Measurements from ENCODE around the gene KLKB1. TPM values are rescaled to one million over a fixed set of nuclear protein-coding genes. Genes with fewer than 3 reads are reported as not detected.

The KLKB1 gene
- polyA plus RNA-seq, 1 of the 3 experiments (the other 2 are of a cell fraction): 0.12 TPM

DNA sequence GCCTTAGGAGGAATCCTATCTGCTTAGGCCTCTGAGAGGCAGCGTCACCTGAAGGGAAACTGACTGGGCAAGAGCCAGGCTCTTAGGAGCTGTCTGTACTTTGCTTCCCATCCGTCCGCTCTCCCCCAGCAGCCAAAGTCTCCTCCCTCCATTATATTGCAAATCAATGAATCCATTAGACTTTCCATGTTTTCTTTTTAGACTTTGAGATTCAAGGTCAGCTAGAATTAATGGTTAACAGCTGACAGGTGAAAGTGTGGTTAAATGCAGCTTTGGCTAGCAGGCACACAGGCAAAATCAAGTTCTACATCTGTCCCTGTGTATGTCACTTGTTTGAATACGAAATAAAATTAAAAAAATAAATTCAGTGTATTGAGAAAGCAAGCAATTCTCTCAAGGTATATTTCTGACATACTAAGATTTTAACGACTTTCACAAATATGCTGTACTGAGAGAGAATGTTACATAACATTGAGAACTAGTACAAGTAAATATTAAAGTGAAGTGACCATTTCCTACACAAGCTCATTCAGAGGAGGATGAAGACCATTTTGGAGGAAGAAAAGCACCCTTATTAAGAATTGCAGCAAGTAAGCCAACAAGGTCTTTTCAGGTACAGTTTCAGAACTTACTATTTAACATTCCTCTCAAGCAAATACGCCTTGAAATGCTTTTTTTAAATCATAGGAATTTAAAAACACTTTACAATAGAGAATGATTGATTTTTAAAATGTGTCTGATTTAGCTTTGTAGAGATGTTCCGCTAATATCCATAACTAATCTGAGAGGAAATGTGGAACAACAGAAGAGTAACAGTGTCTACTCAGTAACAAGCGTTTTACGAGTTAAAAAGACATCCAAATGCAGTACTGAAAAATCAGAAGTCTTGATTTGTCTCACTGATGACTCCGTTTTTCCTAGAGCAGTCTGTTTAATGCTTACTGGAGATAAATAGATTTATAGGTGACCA, 38.7 kb downstream of the KLKB1 start, which contains the start of gene F11:
F11 (plus strand) TSS at position 507 of the 970 bp plus-strand sequence. CDS start 948 bp downstream, outside the sequence.
- H3K27ac ChIP-seq (ENCODE audit: low read depth in 2 of 2, low read length in 1 of 2): no peak within 1 kb of the TSS
- H3K9me2 ChIP-seq: no peaks in the 10 kb centered on the region
- no peaks in the 10 kb centered on the region for H3K27me3 ChIP-seq (ENCODE audit: insufficient read depth)
- H2AFZ ChIP-seq (ENCODE audit: low read depth): no peak within 1 kb of the TSS
- no peaks in the 10 kb centered on the region for H3K79me2 ChIP-seq (ENCODE audit: insufficient read depth)
- no peak within 1 kb of the TSS for H3K9ac ChIP-seq
- H4K20me1 ChIP-seq (ENCODE audit: insufficient read depth): no peaks in the 10 kb centered on the region
- H3F3A ChIP-seq (replicated peaks; ENCODE audit: insufficient read depth): no peaks in the 10 kb centered on the region
- no peaks in the 10 kb centered on the region for H3K9me3 ChIP-seq
- ChIA-PET CTCF (interaction anchor here (0.8 kb wide), 1 partner anchor 321 kb away, joined by 3 read pairs; no protein-coding TSS in a partner anchor), POLR2A (no interaction called here)
- H3K4me1 ChIP-seq (ENCODE audit: control insufficient read depth in 1 of 2, insufficient read depth in 2 of 2, low read depth in 1 of 2, low read length in 1 of 2): no peaks in the 10 kb centered on the region
- DNase-seq: no peak
- H3K4me2 ChIP-seq: no peak within 1 kb of the TSS
- no peak within 1 kb of the TSS for H3K4me3 ChIP-seq (ENCODE audit: low read depth in 2 of 2, low read length in 1 of 2)
- 42% methylated on average over 10 of the region's 10 CpGs for WGBS (ENCODE audit: low lambda C conversion rate)
- TF ChIP-seq EP300 (IDR thresholded peaks at IDR 0.05; ENCODE audit: borderline replicate concordance in 1 of 2, low read depth in 1 of 2, low read length in 1 of 2): no peak
- no peak for TF ChIP-seq YY1 (IDR thresholded peaks at IDR 0.05; ENCODE audit: low read depth)
- TF ChIP-seq ELF1 (IDR thresholded peaks at IDR 0.05): no peak
- no peak for TF ChIP-seq RXRA (IDR thresholded peaks at IDR 0.05; ENCODE audit: borderline replicate concordance, low read depth)
- TF ChIP-seq, protein P1, sequence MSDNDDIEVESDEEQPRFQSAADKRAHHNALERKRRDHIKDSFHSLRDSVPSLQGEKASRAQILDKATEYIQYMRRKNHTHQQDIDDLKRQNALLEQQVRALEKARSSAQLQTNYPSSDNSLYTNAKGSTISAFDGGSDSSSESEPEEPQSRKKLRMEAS (IDR thresholded peaks at IDR 0.05; ENCODE audit: low read depth): no peak
- TF ChIP-seq SIN3A (IDR thresholded peaks at IDR 0.05; ENCODE audit: borderline replicate concordance, low read depth, low read length): no peak
- no peak for TF ChIP-seq FOSL2 (IDR thresholded peaks at IDR 0.05; ENCODE audit: borderline replicate concordance, low read depth)
- TF ChIP-seq JUND (IDR thresholded peaks at IDR 0.05): no peak
- no peak for TF ChIP-seq CHD2 (IDR thresholded peaks at IDR 0.05; ENCODE audit: low read length, partially characterized antibody)
- TF ChIP-seq SMC3 (IDR thresholded peaks at IDR 0.05; ENCODE audit: low read depth, low read length): no peak
- TF ChIP-seq EZH2phosphoT487 (IDR thresholded peaks at IDR 0.05; ENCODE audit: borderline replicate concordance, low read depth): no peak
- TF ChIP-seq, protein P2, sequence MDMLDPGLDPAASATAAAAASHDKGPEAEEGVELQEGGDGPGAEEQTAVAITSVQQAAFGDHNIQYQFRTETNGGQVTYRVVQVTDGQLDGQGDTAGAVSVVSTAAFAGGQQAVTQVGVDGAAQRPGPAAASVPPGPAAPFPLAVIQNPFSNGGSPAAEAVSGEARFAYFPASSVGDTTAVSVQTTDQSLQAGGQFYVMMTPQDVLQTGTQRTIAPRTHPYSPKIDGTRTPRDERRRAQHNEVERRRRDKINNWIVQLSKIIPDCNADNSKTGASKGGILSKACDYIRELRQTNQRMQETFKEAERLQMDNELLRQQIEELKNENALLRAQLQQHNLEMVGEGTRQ (IDR thresholded peaks at IDR 0.05; ENCODE audit: borderline replicate concordance, low read depth, low read length): no peak
- no peak for TF ChIP-seq POLR2AphosphoS5 (IDR thresholded peaks at IDR 0.05; ENCODE audit: low read depth, low read length)
- no peak for TF ChIP-seq MEF2A (IDR thresholded peaks at IDR 0.05; ENCODE audit: borderline replicate concordance, low read depth)
- no peak for TF ChIP-seq GABPA (IDR thresholded peaks at IDR 0.05; ENCODE audit: low read depth)
- TF ChIP-seq FOXJ3 (CRISPR knock-in tag; IDR thresholded peaks at IDR 0.05): no peak
- TF ChIP-seq, protein P3, sequence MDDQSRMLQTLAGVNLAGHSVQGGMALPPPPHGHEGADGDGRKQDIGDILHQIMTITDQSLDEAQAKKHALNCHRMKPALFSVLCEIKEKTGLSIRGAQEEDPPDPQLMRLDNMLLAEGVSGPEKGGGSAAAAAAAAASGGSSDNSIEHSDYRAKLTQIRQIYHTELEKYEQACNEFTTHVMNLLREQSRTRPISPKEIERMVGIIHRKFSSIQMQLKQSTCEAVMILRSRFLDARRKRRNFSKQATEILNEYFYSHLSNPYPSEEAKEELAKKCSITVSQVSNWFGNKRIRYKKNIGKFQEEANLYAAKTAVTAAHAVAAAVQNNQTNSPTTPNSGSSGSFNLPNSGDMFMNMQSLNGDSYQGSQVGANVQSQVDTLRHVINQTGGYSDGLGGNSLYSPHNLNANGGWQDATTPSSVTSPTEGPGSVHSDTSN (IDR thresholded peaks at IDR 0.05): no peak
- no peaks in the 10 kb centered on the region for H3K36me3 ChIP-seq (replicated peaks in 1 of 2; ENCODE audit: control insufficient read depth in 1 of 2, insufficient read depth in 2 of 2, low read length in 1 of 2)

All from SK-N-SH (cell line).